ENCODE measurements around the gene INTU.

DNA sequence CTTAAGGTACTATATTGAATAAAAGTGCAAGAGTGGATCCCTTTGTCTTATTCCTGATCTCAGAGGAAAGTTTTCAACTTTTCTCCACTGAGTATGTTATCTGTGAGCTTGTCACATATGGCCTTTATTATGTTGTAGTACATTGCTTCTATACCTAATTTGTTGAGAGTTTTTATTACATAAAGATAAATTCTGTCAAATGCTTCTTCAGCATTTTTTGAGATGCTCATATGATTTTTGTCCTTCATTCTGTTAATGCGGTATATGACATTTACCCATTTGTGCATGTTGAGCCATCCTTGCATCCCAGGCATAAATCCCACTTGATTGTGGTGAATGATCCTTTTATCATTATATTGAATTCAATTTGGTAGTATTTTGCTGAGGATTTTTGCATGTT, 108.5 kb downstream of the INTU start:
- TF ChIP-seq SUZ12 (IDR thresholded peaks at IDR 0.05; ENCODE audit: extremely low read depth, insufficient read depth, insufficient read length) = no peak
- no peak for TF ChIP-seq YY1 (IDR thresholded peaks at IDR 0.05; ENCODE audit: insufficient read depth, insufficient read length)
- no peak for TF ChIP-seq ZNF274 (IDR thresholded peaks at IDR 0.05; ENCODE audit: low read depth, low read length)
